Nephron progenitor cell (in vitro differentiated cells): ENCODE results near the gene PXN.

Source experiments
- DNase-seq: peaks from one replicate; pipeline ENCODE4 v3.0.0; 2021
- H3K27ac Mint-ChIP-seq: 2 replicates; pipeline ENCODE4 v1.8.0; 2021; ENCODE audit warnings: mild to moderate bottlenecking, moderate library complexity, mixed read lengths
- H3K27me3 Mint-ChIP-seq: 2 replicates; pipeline ENCODE4 v1.8.0; 2021; ENCODE audit warnings: mild to moderate bottlenecking, low read depth, mixed read lengths; ENCODE audit not compliant: poor library complexity
- H3K36me3 Mint-ChIP-seq: 2 replicates; pipeline ENCODE4 v1.8.0; 2021; ENCODE audit warnings: low read depth, mixed read lengths
- H3K4me1 Mint-ChIP-seq: 2 replicates; pipeline ENCODE4 v1.8.0; 2021; ENCODE audit warnings: mixed read lengths
- H3K4me3 Mint-ChIP-seq: 2 replicates; pipeline ENCODE4 v1.8.0; 2021; ENCODE audit warnings: mild to moderate bottlenecking, moderate library complexity, mixed read lengths
- H3K9me3 Mint-ChIP-seq: 2 replicates; pipeline ENCODE4 v1.8.0; 2021; ENCODE audit warnings: mild to moderate bottlenecking, moderate library complexity, mixed read lengths
- CTCF ChIP-seq: fragments of 200-600 bp; sonication (generic); IDR thresholded peaks from 2 replicates; pipeline ENCODE4 v1.5.0; 2021; ENCODE audit warnings: antibody characterized with exemption

Gene PXN

GRCh38 chr12:120221576-120221900, 44.0 kb downstream of the PXN start:
- no peak for TF ChIP-seq CTCF
- no peaks in the 10 kb centered on the region for H3K9me3 Mint-ChIP-seq
- H3K4me3 Mint-ChIP-seq, result no peak overlapping the region
- peaks cover 3% of the 10 kb centered on the region for H3K27me3 Mint-ChIP-seq
- peaks cover 19% of the 10 kb centered on the region for H3K36me3 Mint-ChIP-seq
- H3K4me1 Mint-ChIP-seq, result peaks cover 52% of the 10 kb centered on the region
- no peak for DNase-seq
- no peak overlapping the region for H3K27ac Mint-ChIP-seq

GRCh38 chr12:120220838-120221575, 44.5 kb downstream of the PXN start:
- H3K27ac Mint-ChIP-seq, result peak overlapping the region; percentile 99

GRCh38 chr12:120218680-120219606, 46.6 kb downstream of the PXN start:
- Mint-ChIP-seq H3K9me3 (no peaks in the 10 kb centered on the region), H3K4me1 (peaks cover 42% of the 10 kb centered on the region), H3K27me3 (peaks cover 3% of the 10 kb centered on the region), H3K36me3 (peaks cover 24% of the 10 kb centered on the region), H3K4me3 (no peak overlapping the region), H3K27ac (no peak overlapping the region)
- no peak for DNase-seq
- TF ChIP-seq CTCF, result no peak

More at GRCh38 chr12:120220838-120221575, 44.5 kb downstream of the PXN start:
- no peaks in the 10 kb centered on the region for H3K9me3 Mint-ChIP-seq
- peak; percentile 30 for DNase-seq
- no peak for TF ChIP-seq CTCF
- H3K4me1 Mint-ChIP-seq, result peaks cover 52% of the 10 kb centered on the region
- H3K36me3 Mint-ChIP-seq, result peaks cover 19% of the 10 kb centered on the region
- peak overlapping the region; percentile 61 for H3K4me3 Mint-ChIP-seq
- H3K27me3 Mint-ChIP-seq, result peaks cover 3% of the 10 kb centered on the region

- TF ChIP-seq CTCF, result no peak
- peaks cover 37% of the 10 kb centered on the region for H3K4me1 Mint-ChIP-seq
- no peaks in the 10 kb centered on the region for H3K9me3 Mint-ChIP-seq
- no peak overlapping the region for H3K27ac Mint-ChIP-seq
- H3K36me3 Mint-ChIP-seq, result peaks cover 22% of the 10 kb centered on the region
- no peak for DNase-seq
- H3K27me3 Mint-ChIP-seq, result no peaks in the 10 kb centered on the region
- H3K4me3 Mint-ChIP-seq, result no peak overlapping the region
Observed at GRCh38 chr12:120216742-120217605, 48.6 kb downstream of the PXN start.

- no peak for TF ChIP-seq CTCF
- Mint-ChIP-seq H3K36me3 (peaks cover 31% of the 10 kb centered on the region), H3K4me1 (peaks cover 28% of the 10 kb centered on the region), H3K27ac (peak overlapping the region; percentile 90), H3K9me3 (no peaks in the 10 kb centered on the region), H3K4me3 (no peak overlapping the region), H3K27me3 (no peaks in the 10 kb centered on the region)
- DNase-seq, result no peak
Observed at GRCh38 chr12:120215766-120216735, 49.5 kb downstream of the PXN start.
